ENCODE measurements around the gene LCAT.

GRCh38 chr16:67928147-67928546, 15.8 kb downstream of the LCAT start:
- TF ChIP-seq, protein P1, sequence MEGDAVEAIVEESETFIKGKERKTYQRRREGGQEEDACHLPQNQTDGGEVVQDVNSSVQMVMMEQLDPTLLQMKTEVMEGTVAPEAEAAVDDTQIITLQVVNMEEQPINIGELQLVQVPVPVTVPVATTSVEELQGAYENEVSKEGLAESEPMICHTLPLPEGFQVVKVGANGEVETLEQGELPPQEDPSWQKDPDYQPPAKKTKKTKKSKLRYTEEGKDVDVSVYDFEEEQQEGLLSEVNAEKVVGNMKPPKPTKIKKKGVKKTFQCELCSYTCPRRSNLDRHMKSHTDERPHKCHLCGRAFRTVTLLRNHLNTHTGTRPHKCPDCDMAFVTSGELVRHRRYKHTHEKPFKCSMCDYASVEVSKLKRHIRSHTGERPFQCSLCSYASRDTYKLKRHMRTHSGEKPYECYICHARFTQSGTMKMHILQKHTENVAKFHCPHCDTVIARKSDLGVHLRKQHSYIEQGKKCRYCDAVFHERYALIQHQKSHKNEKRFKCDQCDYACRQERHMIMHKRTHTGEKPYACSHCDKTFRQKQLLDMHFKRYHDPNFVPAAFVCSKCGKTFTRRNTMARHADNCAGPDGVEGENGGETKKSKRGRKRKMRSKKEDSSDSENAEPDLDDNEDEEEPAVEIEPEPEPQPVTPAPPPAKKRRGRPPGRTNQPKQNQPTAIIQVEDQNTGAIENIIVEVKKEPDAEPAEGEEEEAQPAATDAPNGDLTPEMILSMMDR (IDR thresholded peaks at IDR 0.05) = no peak
- TF ChIP-seq POLR2A (IDR thresholded peaks at IDR 0.05) = no peak
